Heart left ventricle (tissue), 13 donors: ENCODE measurements around the gene MRPS21.

Source experiments
- CTCF ChIP-seq, 12 donors: fragments of 200-600 bp; sonication (generic) in 4 of 12; IDR thresholded peaks; one replicate each; pipeline versions ENCODE4 v1.5.0 to v1.8.0; 2018 to 2022; ENCODE audit warnings: antibody characterized with exemption in 12 of 12, mild to moderate bottlenecking in 5 of 12
- POLR2A ChIP-seq, 2 donors: fragments of 450-650 bp; IDR thresholded peaks; one replicate each; pipeline ENCODE4 v1.6.1; 2017; ENCODE audit warnings: antibody characterized with exemption in 2 of 2, mild to moderate bottlenecking in 2 of 2, moderate library complexity in 2 of 2
- donor health status: ischemic (EF 13 %, LVEDD 7.1; RV severe dilation, severe dysfunction).
- donor health status: DM: no; HTN: yes; CAD: no.
- donor health status: DM: no; HTN: no; CAD: no.
- donor health status: ischemic (EF 25% LVEDD 6.9; RV normal size, moderate dysfunction).
- donor health status: ischemic (EF 25% LVEDD 5.7; RV mildly dilated, moderate dysfunction).
- donor health status: ischemic (EF 35%, LVEDD 5.7; RV mildly dilated, moderate dysfunction).
- donor health status: nonischemic (EF 11% LVEDD 7.7; RV severe dilation, severe dysfunction).
- donor health status: DM: yes; HTN: yes; CAD: no.
- donor health status: PGD.
- donor health status: ischemic (EF 29% LVEDD 5.4; RV normal size, mild dysfunction).
- donor health status: nonischemic (EF 23%, LVEDD 6.1; RV moderate dilation, normal function).

DNA sequence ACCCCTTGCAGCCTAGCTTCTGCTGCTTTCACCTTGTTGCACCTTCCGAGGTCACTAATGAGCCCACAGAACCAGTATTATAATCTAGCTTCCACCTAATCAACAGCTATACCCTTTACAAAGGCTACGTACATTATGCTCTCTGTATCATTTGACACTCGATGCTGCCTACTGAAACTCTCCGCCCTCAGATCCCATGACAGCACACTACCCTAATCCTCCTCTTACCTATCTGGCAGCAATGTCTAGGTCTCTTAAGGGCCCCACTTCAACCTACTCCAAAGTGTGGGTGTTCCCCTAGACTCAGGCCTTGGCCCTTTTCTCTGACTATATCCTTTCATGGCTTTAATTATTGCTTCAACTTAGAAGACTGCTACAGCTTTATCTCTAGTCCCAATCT lies 4.8 kb upstream of the MRPS21 start:
- TF ChIP-seq CTCF (IDR thresholded peaks at IDR 0.05) (no peak), POLR2A (IDR thresholded peaks at IDR 0.05) (no peak)
